GM19035 (cell line): ENCODE measurements around the gene GLIS1.
"Not testable (repeated sequence)": the region's sequence is repeated elsewhere in the genome, so short reads cannot be mapped to it uniquely, and the experiment has no call there.

Experiments
- ATAC-seq: cut with Tn5 transposase; IDR thresholded peaks from one replicate; pipeline ENCODE4 v1.9.1; 2021; ENCODE audit not compliant: unreplicated experiment

GLIS1 gene

DNA sequence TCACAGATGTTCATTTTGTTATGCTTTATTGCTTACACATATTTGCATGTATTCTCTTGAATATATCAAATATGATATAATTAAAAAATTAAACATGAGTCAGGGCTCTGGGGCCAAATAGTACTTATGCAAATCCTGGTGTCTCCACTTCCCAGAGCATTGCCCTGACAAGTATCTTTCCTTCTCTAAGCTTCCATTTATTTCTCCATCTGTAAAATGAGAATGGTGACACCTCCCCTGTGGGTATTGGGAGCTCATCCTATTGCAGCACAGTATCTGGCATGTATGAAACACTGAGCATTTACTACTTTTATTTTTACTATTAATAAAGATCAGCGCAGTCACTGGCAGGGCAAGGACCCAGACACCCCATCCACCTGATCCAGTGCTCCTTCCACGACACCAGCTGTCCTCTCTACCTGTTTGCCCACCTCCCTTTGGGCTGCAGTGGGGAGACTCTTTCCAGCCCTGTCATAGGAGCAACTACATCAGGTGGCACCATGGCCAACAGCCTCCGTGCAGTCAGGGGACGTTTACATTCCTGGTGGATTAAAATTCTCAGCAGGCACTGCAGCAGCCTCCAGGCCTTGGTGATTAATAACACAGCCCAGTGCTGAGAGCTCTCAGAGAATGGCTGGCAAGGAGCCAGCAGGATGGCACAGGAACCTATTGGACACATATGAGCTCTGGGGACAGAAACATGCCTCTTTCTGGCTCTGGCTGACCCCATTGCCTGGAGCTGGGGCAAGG is 166.7 kb downstream of the GLIS1 start:
- no peak for ATAC-seq

DNA sequence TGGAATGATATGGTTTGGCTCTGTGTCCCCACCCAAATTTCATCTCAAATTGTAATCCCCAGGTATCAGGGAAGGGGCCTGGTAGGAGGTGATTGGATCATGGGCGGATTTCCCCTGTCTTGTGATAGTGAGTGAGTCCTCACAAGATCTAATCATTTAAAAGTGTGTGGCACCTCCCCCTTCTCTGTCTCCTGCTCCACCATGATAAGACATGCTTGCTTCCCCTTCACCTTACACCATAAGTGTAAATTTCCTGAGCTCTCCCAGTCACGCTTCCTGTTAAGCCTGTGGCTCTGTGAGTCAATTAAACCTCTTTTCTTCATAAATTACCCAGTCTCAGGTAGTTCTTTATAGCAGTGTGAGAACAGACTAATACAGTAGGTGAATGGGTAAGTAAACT is 170.4 kb downstream of the GLIS1 start:
- no peak for ATAC-seq

DNA sequence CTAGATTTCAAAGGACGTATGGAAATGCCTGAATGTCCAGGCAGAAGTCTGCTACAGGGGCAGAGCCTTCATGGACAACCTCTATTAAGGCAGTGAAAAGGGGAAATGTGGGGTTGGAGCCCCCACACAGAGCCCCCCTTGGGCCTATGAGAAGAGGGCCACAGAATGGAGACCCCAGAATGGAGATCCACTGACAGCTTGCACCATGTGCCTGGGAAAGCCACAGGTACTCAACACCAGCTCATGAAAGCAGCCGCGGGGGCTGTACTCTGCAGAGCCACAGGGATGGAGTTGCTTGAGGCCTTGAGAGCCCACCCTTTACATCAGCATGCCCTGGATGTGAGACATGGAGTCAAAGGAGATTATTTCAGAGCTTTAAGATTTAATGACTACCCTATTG is 171.1 kb downstream of the GLIS1 start:
- no peak for ATAC-seq

DNA sequence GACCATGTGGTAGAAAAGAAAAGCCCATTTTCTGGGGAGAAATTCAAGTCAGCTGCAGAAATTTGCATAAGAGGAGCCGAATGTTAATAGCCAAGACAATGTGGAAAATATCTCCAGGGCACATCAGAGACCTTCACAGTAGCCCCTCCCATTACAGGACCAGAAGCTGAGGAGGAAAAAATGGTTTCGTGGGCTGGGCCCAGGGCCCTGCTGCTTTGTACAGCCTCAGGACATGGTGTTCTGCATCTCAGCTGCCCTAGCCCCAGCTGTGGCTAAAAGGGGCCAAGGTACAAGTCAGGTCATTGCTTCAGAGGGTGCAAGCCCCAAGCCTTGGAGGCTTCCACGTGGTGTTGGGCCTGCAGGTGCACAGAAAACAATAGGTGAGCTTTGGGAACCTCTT is 171.5 kb downstream of the GLIS1 start:
- no peak for ATAC-seq

DNA sequence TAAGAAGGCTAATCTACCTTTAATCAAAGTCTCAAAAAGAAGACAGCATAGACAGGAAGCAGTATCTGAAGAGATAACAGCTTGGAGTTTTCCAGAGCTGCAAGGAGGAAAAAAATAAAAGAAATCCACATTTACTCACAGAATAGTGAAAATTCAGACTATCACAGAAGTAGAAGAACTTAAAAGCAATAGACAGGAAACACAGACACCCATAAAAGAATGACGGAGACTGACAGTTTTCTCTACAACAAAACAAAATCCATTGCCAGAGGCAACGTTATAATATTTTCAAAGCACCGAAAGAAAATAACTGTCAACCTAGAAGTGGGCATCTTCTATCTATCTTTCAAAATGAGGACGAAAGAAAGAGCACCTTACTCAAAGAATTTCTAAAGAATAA is 175.4 kb downstream of the GLIS1 start:
- ATAC-seq = no peak

DNA sequence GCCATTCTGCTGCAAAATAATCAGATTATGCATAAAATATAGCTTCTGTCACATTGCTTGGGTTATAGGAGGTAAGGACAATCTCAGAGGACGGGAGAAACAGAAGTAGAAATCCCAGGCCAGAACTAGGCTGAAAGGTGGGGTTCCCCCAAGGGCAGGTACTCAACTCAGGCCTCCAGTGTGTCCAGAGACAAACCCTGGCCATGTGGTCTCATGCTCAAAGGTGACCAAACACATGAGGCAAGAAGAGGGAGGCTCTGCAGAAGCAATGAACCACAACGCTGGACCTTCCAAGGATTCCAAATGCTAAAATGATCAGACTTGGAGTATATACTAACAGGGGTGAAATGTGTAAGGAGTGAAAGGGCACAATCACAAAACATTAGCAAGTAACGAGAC is 176.0 kb downstream of the GLIS1 start:
- ATAC-seq = no peak

DNA sequence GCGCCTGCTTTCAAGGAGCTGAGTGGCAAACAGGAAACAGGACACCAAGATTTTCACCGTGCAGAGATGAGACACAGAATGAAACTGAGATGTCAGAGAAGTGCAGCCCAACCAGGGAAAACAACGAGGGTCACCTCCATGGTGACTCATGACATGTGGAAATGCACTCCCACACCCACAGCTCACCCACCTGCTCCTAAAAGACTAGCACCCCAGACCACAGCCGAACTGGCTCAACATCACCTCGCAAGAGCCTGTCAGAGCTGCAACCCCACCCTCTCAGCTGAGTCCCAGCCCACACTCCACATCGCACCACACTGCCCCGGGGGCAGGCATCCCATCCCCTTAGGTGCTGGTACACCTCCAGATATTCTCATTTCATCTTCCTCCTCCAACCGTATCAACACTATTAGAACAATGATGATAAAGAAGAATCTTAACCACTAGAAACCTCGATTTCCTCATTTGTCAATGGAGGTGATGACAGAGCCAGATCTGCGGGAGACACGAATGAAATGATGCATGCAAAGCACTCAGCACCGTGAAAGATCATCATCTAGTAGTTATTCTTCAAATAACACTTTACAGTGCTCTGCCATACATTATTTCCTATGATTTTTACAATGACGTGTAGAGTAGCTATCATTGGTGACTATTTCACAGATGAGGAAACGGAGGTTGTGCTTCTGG is 176.5 kb downstream of the GLIS1 start:
- ATAC-seq = no peak

DNA sequence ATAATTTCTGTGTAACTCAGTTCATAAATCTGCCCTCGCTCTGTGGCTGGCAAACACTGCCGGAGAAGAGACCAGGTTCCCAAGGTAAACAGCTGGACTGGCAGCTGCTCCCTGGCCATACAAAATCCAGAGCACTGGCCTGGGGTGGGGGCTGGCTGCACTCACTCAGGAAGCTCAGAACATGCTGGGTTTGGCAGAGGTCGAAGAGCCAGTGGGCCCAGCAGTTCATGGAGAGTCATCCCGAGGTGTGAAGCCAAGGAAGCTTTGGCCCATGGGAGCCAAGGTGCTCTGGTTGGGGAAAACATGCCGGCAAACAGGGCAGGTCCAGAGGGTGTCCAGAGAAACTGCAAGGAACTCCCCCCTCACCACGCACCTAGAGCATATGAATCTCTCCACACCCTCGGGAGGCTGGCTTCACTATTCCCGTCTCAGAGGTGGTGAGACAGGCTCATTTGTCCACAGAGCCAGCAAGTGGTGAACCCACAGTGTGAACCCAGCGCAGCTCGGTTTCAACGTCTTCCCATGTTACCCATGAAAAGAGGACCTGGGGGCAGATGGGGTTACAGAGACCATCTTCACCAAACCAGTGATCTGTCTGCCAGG is 177.4 kb downstream of the GLIS1 start:
- ATAC-seq = no peak

DNA sequence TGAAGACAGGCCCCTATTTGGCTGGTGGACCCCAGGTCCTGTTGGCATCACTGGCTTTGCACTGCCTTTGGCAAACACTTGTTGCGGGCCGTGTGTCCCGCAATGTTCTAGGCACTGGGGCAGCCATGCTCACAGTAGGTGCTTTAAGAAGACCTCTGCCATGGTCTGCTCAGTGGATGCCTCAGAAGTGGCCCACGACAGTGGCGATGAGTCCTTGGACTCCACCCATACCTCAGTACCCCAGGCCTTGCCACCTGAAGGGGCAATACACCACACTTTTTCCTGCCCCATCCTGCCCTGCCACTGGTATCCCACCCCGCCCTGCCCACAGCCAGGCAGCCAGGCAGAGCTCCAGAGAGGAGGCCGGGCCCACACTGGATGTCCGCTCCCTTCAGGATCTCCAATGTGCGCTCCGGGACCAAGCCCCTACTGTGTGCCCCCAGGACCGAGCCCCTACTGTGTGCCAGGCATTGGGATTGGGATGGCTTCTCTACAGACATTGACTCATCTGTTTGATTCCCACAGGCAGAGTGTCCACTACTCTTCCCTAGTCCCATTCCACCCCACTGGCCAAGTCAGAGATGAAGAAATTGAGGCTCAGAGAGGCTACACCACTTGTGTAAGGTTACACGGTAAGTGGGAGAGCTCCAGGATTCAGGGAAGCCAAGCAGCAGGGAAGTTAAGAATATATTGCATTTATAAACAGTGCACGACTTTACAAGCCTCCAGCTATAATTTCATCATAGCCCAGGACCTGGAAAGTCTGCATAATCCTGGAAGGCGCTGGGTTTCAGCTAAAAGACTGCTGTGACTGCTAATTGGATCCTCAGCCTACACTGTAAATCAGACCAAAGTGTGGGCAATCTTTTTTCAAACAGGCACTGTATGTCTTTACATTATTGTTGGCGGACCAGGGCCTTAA is 178.1 kb downstream of the GLIS1 start:
- no peak for ATAC-seq

DNA sequence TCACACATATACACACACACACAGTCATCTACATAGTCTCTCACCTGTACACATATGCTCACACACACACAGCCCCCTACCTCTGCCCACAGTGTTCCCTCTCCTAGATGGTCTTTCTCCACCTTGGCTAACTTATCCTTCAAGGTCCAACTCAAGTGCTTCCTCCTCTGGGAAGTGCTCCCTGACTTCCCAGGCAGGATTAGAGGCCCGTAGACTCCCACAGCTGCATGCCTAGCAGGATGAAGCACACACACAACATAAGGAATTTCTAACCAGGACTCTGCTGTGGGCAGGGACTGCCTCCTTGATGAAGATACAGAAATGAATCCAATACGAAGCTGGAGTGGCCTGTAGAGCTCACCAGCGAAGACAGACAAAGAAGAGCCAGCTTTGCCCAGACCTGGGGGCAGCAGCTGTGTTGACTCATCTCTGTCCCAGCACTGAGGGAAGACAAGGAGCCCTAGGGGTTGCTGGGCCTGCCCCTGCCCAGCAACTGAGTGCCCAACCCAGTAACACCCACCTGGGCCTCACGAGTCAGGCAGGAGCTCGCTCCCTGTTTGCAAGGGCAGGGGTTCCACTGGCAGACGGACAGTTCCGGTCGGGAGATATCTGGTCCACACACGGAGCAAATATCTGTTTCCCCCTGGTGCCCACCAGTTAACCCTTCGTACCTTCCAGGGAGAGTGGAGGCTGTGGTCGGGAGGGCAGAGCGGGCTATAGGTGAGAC is 178.9 kb downstream of the GLIS1 start:
- no peak for ATAC-seq

DNA sequence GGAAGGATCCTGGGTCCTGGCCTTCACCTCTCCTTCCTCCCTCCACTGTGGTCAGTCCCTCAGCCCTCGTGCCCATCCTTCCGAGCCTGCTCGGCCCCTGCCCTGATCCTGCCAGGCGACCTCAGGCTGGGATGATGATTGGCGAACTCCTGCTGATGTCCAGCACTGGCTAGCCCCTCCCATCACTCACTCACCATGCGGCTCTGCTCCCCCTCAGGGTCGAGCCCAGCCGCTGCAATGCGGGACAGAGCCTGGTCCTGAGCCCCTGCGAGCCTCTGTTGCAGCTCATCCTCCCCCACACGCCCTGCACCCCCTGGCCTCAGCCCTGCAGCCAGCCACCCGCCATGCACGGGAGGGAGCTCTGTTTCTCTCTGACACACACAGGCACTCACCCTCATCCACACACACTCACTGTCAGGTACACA is 179.6 kb downstream of the GLIS1 start:
- no peak for ATAC-seq

DNA sequence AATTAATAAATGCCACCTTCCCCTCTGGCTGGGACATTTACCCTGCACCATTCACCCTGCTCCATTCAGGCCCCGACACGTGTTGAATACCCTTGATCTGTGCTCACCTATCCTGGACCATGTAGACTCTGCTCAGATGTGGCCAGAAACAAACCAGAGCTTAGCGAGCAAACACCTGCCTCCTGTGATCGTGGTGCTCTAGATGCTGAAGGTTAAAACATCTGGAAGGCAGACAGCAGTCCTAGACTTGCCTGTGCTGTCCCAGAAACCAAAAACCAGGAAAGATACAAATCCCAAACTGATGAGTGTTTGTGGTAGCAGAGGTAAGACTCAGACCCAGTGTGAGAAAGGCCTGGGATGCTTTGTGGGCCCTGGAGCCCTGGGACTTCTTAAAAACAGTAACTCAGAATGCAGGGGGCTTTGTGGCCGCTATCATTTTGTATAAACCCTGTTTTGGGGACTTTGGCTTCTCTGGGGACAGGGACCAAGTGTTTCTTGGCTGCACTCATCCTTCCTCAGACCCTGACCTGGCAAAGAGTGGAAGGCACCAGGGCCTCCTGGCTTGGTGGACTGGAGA is 180.1 kb downstream of the GLIS1 start:
- ATAC-seq = no peak

DNA sequence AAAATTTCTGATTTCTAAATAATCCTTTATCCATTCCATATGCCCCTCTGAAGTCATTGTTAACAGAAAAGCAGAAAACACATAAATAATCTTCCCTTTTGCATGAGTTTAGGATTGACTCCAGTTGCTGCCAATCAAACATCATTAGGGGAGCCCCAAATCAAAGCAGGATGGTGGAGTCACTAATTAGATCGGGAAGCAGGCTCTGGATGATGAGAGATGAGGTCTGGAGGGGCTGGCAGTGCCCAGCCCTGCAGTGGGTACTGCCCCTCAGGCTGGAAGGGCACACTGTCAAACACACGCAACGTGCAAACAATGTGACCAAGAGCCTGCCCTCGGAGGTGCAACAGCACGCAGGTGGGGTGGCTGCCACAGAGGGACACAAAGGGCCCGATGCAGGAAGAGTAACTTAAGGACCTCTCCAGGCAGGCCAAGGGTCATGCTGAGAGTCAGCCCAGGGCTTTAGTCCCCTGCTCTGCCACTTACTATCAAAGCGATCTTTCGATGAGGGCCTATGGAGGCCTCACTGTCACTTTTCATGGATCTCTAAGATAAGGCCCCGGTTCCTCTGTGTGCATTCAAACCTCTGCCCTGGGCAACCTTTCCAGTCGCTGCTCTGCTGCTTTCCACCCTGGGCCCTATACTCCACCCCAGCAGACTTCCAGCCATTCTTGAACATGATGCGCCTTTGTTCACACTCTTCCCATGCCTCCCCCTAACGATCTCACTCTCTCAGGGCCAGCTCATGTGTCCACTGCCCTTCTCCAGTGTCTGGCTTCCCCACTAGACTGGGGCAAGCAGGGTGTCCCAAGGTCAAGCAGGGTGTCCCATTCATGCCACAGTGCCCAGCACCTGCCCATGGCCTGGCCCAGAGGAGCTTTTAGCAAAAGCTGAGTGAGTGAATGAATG is 180.9 kb downstream of the GLIS1 start:
- no peak for ATAC-seq

DNA sequence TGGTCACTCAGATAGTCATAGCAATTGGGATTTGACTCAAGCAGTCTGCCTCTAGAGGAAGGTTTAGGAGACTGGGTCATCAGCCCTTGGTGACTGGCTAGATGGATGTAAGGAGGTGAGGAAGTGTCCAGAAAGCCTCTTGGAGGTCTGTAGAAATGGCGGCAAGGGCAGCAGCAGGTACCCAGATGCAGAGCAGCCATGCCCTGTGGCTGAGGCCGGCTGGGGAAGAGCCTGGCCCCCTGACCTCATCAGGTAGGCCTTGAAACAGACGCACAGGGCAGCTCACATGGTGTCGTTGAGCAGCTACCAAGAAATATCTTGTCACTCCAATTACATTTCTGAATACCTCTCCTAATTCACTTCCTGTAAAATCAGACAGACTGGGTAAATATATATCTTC is 181.6 kb downstream of the GLIS1 start:
- ATAC-seq = no peak

DNA sequence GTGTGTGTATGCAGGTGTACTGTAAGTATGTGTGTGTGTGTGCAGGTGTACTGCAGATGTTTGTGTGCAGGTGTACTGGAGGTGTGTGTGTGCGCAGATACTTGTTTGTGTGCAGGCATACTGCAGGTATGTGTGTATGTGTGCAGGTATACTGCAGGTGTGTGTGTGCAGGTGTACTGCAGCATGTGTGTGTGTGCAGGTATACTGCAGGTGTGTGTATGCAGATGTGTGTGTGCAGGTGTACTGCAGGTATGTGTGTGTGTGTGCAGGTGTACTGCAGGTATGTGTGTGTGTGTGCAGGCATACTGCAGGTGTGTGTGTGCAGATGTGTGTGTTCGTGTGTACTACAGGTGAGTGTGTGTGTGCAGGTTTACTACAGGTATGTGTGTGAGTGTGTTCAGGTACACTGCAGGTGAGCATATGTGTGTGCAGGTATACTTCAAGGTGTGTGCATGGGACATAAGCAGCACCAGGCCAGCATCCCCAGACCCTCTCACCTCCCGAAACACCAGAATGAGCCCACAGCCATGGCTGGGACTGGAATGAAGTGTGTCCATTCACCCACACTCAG is 182.2 kb downstream of the GLIS1 start:
- ATAC-seq = no peak

DNA sequence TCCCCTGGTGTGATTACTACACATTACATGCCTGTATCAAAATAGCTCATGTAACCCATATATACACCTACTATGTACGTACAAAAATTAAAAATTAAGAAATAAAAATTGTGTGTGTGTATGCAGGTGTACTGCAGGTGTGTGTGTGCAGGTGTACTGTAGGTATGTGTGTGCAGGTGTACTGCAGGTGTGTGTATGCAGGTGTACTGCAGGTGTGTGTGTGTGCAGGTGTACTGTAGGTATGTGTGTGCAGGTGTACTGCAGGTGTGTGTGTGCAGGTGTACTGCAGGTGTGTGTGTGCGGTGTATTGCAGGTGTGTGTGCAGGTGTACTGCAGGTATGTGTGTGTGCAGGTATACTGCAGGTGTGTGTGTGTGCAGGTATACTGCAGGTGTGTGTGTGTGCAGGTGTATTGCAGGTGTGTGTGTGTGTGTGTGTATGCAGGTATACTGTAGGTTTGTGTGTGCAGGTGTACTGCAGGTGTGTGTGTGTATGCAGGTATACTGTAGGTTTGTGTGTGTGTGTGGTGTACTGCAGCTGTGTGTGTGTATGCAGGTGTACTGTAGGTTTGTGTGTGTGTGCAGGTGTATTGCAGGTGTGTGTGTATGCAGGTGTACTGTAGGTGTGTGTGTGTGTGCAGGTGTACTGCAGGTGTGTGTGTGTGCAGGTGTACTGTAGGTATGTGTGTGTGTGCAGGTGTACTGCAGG is 183.2 kb downstream of the GLIS1 start:
- ATAC-seq = not testable (repeated sequence)

DNA sequence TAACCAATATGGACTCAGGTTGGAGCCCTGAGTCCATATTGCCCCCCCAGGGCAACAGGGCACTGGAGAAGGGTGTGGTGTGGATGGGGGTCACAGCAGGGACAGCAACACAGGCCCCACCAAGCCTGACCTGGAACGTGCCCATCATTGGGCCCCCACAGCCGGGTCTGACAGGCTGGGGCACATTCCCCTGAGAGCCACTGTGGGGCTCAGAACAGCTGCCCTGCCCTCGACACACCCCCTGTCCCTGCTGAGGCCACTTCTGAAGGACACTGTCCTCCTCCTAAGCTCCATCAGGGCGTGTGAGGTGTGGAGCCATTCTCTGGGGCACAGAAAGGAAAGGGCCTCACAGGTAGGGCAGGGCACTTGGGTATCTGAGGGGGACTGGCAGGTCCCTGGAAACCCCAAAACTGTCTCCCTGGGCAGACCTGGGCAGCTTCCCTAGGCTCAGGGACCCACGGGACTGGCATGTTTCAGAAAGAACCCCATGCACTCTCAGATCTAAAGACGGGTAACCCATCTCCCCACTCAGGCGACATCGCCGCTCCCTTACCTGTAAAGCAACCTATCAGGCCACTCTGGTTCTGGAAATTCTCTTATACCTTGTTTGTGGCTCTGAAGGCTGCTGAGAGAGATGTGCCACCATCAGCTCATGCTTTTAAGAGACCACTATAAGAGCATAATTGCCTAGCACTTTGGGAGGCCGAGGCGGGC is 184.2 kb downstream of the GLIS1 start:
- no peak for ATAC-seq
